PC-9 (cell line): ENCODE results near the gene SMIM20.

Experiments
- CTCF ChIP-seq: fragments of 200-600 bp; sonication (generic); conservative IDR thresholded peaks from 2 replicates; pipeline ENCODE4 v1.6.1; 2017; ENCODE audit warnings: mixed run types, antibody characterized with exemption, mild to moderate bottlenecking, moderate library complexity
- EZH2 ChIP-seq: fragments of 200-600 bp; sonication (generic); IDR thresholded peaks from 2 replicates; pipeline ENCODE4 v1.8.0; 2017; ENCODE audit warnings: antibody characterized with exemption, low read depth

- no peak for TF ChIP-seq CTCF
- no peak for TF ChIP-seq EZH2
These were observed 1.3 kb downstream of the SMIM20 start for GRCh38 chr4:25915353-25915705.
